GM19463 (cell line): ENCODE data around the gene GEMIN5.

Experiments
- ATAC-seq: cut with Tn5 transposase; IDR thresholded peaks from one replicate; pipeline ENCODE4 v1.9.1; 2021; ENCODE audit warnings: mild to moderate bottlenecking, moderate library complexity; ENCODE audit not compliant: unreplicated experiment

GEMIN5 gene

DNA sequence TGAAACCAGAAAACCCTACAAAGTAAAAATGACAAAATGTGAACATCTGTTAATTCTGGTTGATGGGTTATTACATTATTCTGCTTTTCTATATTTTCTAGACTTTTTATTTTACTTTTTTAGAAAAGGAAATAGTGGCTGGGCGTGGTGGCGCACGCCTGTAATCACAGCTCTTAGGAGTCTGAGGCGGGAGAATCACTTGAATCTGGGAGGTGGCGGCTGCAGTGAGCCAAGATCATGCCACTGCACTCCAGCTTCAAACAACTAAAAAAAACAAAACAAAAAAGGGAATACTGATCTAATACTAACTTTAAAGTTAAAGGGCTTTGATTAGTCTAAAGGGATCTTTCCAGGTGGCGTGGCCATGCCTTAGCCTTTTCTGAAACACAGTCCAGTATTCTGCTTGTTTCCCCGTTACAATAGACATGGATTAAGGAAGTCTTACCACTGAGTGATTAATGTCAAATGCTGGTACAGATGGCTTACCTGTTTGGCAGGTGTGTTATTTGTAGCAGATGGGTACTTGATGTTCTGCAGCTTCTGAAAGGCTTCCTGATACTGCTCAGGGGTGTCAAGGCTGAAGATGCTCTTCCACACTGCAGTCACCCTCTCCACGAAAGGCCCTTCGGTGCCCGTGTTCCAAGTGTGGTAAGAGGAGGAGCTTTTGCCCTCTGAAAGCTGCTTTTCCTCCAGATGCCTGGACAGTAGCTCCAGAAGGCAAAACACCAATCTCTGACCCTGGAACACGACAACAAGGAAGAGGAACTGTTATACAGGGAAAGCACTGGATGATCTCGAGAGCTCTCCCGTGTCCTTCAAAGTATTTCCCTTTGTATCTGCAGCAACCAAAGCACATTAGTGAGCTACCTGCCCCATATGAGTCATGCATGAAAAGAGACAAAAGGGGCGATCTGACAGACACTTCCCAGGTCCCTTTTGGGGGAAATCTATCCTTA, 42.1 kb downstream of the GEMIN5 start:
- no peak for ATAC-seq

DNA sequence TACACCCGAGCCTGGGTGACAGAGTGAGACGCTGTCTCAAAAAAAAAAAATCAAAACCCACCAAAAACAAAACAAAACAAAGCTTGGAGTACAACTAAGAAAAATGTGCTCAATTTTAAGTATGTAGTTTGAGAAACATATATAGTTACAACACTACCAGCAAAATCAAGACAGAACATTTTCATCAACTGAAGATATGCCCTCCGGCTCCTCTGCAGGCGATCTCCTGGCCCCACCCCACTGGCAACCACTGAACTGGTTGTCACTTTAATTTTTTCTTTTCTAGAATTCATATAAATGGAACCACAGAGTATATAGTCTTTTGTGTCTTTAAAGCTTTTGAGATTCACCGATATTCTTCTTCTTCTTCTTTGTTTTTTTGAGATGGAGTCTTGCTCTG, 44.6 kb downstream of the GEMIN5 start:
- no peak for ATAC-seq

DNA sequence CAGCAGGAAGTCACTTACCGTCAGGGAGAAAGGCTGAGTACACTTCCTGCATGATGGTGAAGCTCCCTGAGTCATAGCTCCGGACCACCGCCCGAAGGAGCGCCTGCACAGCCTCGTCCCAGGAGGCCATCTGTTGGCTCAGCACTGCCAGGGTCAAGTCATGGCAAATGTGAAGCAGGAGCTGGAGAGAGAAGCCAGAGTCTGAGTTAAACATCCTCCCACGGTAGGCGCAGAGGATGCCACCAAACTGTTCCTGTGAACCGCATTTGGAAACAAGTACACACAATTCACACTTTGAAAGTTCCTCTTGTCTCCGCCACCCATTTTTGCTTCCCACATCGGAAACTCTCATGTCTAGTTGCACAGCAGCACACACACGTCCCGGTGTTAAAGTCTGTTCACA, 45.6 kb downstream of the GEMIN5 start:
- ATAC-seq: no peak

DNA sequence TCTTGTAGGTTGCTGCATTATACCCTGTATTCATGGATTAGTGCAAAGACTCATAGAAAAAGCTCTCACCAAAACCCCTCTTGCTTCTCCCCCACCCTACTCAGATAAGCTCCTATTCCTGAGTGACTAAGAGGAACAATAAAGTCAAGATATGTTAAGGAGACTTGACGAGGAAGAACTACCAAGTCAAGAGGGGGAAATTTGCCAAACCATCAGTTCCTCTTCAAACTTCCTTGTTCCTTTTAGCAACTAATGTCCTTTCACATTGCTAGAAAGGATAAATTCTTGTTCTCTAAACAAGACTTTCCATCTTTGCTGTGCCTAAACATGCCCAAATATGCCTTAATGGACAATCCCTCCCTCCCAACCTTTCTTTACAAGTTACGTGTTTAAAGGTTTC, 52.6 kb downstream of the GEMIN5 start:
- ATAC-seq: no peak

DNA sequence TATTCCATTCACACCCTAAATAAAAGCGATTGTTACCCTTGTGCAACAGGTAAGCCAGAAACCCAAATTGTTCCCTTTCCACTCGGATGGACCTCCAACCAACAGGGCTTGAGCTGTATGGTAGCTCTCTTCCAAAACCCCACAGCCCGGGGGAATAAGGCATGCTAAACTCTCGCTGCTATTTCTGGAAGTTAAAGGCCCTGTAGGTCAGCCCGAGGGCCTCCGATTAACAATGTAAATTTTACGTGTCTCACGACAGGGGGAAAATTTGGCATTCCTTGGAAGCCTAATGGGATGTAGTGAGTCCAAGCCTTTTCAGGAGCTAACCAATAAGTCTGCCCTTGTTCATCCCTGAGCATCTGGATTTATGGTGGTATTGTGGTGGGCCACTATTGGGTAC, 53.6 kb downstream of the GEMIN5 start:
- no peak for ATAC-seq

DNA sequence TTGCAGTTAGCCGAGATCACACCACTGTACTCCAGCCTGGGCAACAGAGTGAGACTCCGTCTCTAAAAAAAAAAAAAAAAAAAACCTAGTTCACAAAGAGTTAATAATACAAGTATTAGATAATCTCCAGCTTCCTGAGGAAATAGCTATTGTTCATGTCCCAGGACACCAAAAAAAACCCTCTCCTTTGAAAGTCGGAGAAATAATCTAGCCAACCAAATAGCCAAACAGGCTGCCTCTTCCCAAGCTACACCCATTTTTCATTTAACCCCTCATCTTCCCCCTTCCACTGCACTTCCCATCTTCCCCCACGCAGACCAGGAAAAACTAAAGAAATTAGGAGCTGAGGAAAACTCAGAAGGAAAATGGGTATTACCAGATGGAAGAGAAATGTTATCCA, 56.0 kb downstream of the GEMIN5 start:
- ATAC-seq: no peak

DNA sequence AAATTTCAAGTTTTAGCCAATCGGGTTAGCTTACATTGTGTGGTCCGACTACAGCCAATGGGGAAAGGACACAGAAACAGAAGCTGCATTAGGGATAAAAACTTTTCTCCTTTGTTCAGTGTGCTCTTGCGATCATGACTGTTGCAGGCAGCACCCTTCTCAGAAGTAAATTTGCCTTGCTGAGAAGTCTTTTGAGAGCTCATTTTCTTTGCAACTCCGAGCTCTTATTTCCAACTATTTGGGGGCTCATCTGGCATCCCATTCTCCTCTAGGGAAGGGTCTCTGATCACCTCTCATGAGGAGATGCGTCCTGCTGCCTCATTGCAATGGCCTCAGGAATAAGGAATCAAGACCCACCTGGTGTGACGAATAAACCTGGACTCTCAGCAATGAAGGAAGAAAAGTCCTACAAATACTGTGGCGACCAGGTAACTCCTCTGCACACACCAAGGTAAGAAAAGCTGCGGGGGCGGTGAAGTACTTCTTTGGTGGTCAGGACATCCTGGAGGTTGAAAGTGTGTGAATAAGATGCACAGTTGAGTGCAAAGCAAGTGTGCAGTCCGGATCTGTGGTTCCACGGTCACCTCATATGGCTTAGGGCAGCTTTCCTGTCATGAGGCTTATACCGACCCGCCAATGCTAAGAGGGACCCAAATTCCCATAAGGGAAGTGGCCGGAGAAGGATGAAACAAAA, 59.2 kb downstream of the GEMIN5 start:
- ATAC-seq: no peak

DNA sequence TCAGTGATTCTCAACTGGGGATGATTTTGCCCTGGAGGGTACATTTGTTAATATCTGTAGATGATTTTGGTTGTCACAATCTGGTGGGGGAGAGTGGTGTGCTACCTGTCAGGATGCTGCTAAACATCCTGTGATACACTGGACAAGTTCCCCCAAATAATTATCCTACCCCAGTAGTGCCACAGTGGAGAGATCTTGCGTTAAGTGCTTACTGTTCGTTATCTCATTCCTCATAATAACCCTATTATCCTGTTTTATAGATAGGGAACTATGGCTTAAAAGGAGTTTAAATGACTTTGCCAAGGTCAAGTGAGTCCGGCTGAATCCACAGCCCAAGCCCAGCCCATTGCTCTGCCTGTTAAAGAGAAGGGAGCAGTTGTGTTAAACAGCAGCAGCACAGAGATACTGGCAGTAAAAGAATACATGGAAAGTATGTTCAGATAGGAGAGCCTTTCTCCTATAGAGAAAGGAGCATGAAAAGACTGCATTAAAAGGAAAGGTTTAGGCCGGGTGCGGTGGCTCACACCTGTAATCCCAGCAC, 64.2 kb downstream of the GEMIN5 start:
- no peak for ATAC-seq

DNA sequence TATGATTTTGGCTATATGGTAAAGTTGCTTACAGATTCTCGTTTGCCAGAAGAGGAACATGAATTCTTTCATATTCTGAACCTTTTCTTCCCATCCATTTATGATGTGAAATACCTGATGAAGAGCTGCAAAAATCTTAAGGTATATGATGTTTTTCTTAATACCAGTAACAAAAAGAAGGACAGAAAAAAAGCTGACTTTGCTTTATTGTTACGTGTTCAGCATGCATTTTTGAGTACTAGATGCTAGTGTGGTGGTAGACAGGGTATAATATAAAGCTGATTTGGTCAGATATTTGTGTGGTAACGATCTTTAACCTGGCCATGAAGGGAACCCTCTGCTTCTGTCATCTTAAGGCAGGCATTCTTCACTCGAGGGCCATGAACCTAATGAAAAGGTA, 66.3 kb downstream of the GEMIN5 start:
- no peak for ATAC-seq

DNA sequence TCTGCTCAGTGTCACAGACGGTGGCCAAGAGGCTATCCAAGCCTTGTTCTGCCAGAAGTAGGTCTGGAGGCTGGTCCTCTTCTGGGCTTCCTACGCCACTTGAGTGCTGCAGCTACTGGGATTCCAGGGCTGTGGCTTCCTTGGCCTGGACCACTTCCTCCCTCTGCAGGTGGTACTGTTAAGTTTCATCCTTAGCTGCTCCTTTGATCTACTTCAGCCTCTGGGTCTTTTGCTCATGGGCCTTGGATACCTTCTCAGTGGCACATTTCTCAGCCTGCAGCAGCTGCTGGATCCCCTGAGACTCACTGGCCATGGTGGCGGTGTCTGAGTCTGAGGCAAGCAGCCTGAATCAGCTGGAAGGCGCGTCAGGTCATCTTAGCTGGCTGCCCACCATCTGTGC, 69.3 kb downstream of the GEMIN5 start:
- no peak for ATAC-seq

DNA sequence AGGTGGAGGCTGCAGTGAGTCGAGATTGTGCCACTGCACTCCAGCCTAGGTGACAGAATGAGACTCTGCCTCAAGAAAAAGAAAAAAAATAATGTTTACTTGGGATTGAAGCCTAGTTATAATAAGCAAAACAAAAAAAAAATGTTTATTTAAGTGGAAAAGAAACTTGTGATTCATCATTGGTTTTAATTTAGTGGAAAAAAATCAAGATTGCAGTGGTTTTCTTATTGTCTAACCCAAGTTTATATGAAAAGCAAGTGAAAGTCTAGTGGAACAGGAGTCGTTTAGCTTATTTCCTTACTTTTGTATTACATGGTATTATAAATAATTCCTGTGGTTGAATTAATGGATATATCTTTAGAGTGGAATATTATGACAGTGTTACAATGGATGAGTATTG, 71.2 kb downstream of the GEMIN5 start:
- ATAC-seq: no peak

DNA sequence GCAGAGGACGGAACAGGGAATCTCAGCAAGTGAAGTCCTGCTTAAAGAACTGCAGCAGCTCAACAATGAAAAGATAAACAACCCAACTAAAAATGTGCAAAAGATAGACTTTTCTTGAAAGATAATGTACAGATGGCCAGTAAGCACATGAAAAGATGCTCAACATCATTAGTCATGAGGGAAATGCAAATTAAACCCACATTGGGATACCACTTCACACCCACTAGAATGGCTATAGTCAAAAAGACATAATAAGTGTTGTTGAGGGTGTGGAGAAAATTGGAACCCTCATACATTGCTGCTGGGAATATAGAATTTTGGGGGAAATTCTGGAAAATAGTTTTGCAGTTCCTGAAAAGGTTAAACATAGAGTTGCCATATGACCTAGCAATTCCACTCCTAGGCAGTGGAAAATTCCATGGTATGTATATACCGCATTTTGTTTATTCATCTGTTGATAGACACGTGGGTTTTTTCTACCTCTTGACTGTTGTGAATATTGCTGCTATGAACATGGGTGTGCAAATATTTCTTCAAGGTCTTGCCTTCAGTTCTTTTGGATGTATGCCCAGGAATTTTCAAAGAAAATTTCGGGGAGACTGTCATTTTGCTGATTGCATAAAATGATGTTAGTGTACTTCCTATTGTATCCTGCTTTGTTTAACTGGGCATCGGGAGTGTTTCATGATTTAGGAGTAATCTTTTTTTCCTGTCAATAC, 72.4 kb downstream of the GEMIN5 start:
- no peak for ATAC-seq

DNA sequence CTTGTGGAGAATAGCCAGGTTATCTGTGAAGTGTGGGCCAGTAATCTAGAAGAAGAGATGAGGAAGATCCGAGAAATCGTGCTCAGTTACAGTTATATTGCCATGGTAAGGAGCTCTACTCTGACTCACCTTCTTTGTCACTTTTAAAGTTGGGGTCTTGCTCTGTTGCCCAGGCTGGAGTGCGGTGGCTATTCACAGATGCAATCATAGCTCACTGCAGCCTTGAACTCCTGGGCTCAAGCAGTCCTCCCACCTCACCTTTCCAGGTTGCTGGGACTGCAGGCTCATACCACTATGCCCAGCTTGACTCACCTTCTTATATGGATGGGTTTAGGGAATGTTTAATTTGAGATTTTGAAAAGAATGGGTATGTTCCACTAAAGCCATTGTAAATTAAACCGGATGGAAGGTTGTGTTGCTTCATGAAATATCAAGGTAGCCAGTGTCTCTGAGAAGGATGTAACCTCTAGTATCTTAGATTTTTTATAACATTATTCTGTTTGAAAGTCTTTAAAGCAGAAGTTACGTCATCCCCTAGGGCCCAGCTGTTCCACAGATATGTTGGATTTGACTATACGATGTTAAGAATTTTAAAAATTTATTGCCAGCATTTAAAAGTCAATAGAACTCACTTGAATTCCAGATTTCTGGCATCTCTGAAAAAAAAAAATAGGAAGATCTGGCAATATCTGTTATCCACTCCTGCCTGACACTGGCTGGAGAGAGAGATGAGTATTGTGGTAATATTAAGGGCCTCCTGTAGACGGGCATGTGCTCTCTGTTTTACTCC, 74.5 kb downstream of the GEMIN5 start:
- no peak for ATAC-seq

DNA sequence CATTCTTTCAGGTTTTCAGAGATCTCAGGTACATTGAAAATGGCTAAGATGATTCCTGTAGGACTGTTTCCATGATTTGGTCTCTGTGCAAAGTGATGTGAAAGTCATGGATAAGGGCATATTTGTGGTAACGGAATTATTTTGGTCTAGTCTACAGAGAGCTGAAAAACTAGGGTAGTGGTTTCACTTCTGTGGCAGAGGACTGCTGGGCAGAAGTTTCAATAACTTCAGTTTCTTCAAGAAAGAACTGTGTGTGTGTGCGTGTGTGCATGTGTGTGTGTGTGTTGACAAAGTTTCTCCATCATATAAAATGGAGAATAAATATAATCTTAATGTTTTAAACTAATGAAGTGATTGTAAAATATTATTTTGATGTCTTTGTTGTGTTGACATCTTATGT, 75.2 kb downstream of the GEMIN5 start:
- ATAC-seq: no peak

DNA sequence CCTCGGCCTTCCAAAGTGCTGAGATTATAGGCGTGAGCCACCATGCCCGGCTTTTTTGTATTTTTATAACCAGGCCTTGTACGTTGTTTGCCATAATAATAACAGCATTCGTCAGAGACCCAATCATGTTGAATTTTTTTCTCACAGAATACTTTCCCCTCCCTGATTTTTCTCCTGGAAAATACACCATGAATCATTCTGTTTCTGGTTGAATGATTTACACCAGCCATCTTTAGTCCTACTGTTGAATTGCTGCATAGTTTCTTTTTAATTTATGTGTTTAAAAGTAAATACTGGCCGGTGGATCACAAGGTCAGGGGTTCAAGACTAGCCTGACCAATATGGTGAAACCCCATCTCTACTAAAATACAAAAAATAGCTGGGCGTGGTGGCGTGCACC, 76.1 kb downstream of the GEMIN5 start:
- no peak for ATAC-seq

DNA sequence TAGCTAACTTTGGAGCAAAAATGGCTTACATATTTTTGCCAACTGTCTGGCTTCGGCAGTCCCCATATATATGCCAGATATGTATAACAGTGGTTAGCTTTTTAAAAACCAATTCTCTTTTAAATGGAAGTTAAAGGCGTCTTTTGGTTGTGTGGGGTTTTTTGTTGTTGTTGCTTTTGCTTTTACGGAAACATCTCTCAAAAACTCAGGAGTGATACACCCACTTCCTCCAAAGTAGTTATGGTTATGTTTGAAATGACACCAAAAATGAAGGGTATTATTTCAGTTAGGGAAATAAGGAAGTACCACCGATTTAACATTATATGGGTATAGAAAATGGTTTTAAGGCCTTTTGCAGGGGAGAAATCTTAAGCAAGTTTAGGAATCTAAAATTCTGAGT, 77.2 kb downstream of the GEMIN5 start:
- ATAC-seq: no peak

DNA sequence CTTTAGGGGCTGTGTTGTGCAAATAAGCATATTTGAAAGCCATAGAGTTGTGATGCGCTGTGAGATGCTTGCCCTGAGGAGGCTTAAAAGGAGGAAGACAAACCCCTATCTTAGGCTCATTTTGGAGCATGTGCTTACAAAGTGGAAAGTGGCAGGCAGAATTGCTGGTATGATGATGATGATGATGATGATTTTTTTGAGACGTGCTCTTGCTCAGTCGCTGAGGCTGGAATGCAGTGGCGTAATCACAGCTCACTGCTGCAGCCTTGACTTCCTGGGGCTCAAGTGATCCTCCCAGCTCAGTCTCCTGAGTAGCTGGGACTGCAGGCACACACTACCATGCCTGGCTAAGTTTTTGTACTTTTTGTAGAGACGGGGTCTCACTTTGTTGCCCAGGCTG, 77.9 kb downstream of the GEMIN5 start:
- no peak for ATAC-seq

DNA sequence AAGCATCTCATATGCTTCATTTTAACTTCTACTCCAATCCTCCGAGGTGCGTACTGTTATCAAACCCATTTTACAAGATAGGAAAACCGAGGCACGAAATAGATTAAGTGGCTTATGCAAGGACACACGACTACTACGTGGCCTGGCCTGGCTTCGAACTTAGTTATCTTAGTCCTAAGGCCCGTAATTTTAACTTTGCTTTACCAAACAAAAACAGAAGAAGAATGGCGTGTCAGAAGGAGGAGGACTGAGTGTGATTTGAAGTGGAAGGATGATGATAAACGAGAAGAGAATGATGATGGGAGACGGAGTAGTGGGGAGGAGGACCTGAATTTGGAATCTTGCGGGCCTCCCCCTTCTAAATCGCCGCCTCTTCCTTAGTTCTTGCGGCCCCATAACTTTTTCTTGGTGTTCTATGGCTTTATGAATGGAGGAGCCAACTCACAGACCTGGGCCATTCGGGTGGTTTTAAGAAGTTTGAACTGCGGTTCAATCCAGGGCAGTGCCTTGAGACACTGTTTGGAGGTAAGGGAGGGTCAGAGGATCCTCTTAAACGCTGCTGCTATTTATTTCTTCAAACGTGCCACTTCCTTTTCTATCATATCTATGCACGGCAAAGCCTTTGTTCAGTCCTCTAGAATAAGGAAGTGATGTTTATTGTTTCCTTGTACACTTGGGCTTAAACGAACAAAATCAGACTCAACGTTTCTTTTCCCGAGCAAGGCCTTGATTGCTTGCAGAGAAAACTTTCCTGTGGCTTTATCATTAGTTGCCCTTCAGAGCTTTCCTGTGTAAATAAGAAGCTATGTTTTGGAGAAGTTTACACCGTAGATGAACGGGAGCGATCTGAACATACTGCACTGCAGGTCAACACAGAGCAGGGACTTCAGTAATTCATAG, 78.8 kb downstream of the GEMIN5 start:
- no peak for ATAC-seq

DNA sequence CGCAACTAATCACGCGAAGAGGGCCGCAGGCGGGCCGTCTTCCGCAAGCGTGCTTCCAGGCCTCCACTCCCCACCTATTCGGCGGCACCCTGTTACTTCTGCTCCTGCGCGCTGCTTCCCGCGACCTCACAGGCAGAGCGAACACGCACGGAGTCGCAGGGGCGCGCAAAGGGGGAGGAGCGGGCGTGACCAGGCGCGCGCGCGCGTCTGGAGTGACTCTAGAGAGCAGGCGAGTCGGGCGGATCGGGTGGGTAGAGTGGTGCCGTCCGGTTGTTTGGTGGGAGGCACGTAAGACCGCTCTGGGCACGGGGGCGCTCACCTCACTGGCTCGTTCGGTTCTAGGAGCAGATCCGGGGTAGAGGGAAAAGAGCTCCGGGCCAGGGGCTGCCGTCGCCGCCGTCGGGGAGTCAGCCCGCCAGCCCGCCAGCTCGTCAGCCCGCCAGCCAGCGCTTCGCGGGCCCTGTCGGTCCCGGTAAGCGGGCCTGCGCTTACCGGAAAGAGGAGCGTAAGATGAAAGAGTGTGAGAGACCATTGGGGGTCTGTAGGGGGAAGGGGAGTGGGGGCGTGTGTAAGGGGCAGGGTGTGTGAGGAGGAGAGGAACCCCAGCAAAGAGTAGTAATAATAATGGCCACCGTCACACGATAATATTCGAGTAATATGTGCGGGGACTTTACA, 79.6 kb downstream of the GEMIN5 start, which contains the start of gene CNOT8:
TSS of gene CNOT8 (plus strand) at position 331 of the 675 bp plus-strand sequence. CDS start 4,652 bp downstream, outside the sequence.
- ATAC-seq: peak; percentile 74
